ENCODE results near the gene RNF5. TPM values are rescaled to one million over a fixed set of nuclear protein-coding genes. Genes with fewer than 3 reads are reported as not detected.
"Not testable (repeated sequence)": the region's sequence is repeated elsewhere in the genome, so short reads cannot be mapped to it uniquely, and the experiment has no call there.

The RNF5 gene
- total and polyA plus RNA-seq, 7 donors = 52.0 to 122 (median 91.1) TPM

DNA sequence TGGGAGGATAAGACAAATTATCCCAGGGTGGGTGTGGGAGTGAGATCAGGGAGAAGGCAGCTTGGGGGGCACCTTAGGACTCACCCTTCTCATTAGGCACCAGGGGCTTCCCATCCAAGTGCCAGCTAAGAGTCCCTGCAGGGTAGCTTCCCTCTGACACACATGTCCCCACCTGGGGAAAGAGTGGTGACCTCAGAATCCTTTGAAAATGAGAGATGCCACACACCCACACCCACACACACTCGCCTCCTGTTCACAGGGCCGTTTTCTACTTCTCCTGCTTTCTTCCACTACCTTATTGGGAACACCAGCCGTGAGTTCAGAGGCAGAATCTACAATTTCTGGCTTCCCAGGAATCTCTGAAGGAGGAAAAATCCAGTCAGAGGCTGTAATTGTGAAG lies 4.8 kb downstream of the RNF5 start:
- no peak for ATAC-seq
- peaks cover 26% of the 10 kb centered on the region for H3K4me1 ChIP-seq
- intact Hi-C loops (cut with DNase I) = no loop called here
- no peaks in the 10 kb centered on the region for H3K9me3 ChIP-seq
- H3K27ac ChIP-seq = peak overlapping the region; percentile 55
- H3K27me3 ChIP-seq (ENCODE audit: insufficient read depth in 3 of 3, low read length in 2 of 3) = no peaks in the 10 kb centered on the region
- H3K4me3 ChIP-seq = no peak overlapping the region
- WGBS, 3 donors = 77 to 79% (median 78%) methylated on average over 3 of the region's 3 CpGs
- no peak for TF ChIP-seq CTCF (IDR thresholded peaks at IDR 0.05)
- DNase-seq = no peak
- peaks cover 0 to 59% of the 10 kb centered on the region in 2 donors for H3K36me3 ChIP-seq (ENCODE audit: insufficient read depth in 1 of 2, low read depth in 1 of 2)

GRCh38 chr6:32183483-32184083 lies 5.4 kb downstream of the RNF5 start:
- Histone ChIP-seq H3K9me3 (no peaks in the 10 kb centered on the region), H3K4me3 (no peak overlapping the region), H3K27me3 (ENCODE audit: insufficient read depth in 3 of 3, low read length in 2 of 3) (no peaks in the 10 kb centered on the region), H3K4me1 (peaks cover 29% of the 10 kb centered on the region), H3K27ac (peak overlapping the region; percentile 55), H3K36me3 (ENCODE audit: insufficient read depth in 1 of 2, low read depth in 1 of 2) (peaks cover 0 to 59% of the 10 kb centered on the region in 2 donors)
- ATAC-seq (no peak), DNase-seq (no peak)
- intact Hi-C loops (cut with DNase I) = no loop called here
- no peak for TF ChIP-seq CTCF (IDR thresholded peaks at IDR 0.05)
- 64 to 70% (median 67%) methylated on average over 15 of the region's 15 CpGs for WGBS, 3 donors

DNA sequence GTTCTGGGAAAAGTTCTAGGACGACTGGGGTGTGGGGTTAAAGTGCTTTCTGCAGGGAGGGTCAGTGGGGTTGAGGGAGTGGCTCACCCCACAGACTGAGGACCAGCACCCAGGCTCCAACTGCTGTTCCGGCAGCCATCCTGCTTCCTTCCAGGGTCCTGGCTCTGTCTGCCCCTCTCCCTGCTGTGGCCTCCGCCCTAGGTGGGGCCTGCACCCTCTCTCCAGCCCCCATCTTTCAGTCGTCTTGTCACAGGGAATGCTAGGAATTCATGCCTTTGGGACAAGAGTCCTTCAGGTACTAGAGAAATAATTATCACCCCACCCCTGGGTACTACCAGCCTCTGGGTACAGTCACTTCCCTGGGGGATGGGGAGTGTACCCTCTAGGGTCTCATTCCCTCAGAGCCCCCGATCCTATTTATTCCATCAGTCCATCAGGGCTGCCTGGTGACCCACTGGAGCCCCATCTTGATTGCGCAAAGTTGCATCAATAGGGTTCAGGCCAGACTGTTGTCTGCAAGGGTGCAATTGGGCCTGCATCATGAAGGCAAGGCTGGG lies 6.0 kb downstream of the RNF5 start, which contains the start of gene AGER:
TSS of gene AGER (minus strand) at position 170 of the 557 bp plus-strand sequence. CDS start at position 139, 31 bp downstream.
- peak within 1 kb of the TSS; percentile 22 for H3K4me3 ChIP-seq
- H3K27ac ChIP-seq = peak within 1 kb of the TSS; percentile 76
- H3K27me3 ChIP-seq (ENCODE audit: insufficient read depth in 3 of 3, low read length in 2 of 3) = no peaks in the 10 kb centered on the region
- H3K9me3 ChIP-seq = no peaks in the 10 kb centered on the region
- TF ChIP-seq CTCF (IDR thresholded peaks at IDR 0.05) = no peak
- DNase-seq (no peak), ATAC-seq (no peak)
- peaks cover 26% of the 10 kb centered on the region for H3K4me1 ChIP-seq
- H3K36me3 ChIP-seq (ENCODE audit: insufficient read depth in 1 of 2, low read depth in 1 of 2) = peaks cover 0 to 59% of the 10 kb centered on the region in 2 donors
- 64 to 74% (median 68%) methylated on average over 6 of the region's 6 CpGs for WGBS, 3 donors
- intact Hi-C loops (cut with DNase I) = no loop called here

DNA sequence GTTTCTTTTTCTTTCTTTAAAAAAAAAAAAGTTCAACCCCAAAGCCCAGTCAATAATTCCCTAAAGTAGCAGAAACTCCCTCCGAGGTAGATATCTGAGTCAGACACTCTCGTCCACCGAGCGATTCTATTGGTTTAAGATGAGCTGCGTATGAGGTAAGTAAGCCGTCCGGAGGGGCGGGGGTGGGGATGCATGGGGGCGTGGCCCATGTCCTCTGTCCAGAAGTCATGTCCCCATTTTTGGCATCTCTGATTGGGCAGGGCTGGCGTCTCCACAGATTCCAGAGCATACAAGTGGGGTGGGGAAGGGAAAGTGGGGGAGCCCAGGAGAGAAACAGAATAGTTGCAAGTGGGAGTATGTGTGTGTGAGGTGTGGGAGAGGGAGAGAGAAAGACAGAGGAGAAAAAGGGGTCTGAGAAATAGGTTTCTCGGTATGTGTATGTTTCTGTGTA lies 7.5 kb downstream of the RNF5 start:
- H3K36me3 ChIP-seq (ENCODE audit: insufficient read depth in 1 of 2, low read depth in 1 of 2) = peaks cover 0 to 46% of the 10 kb centered on the region in 2 donors
- peak overlapping the region; percentile 76 for H3K27ac ChIP-seq
- H3K9me3 ChIP-seq; intact Hi-C loops (cut with DNase I); H3K27me3 ChIP-seq (ENCODE audit: insufficient read depth in 3 of 3, low read length in 2 of 3): not testable (repeated sequence)
- DNase-seq (peak; percentile 88 to 92), ATAC-seq (peak; percentile 74 to 85 (median 80))
- peak overlapping the region; percentile 7 for H3K4me3 ChIP-seq
- 6 to 15% (median 11%) methylated on average over 11 of the region's 11 CpGs for WGBS, 3 donors
- peaks cover 22% of the 10 kb centered on the region for H3K4me1 ChIP-seq

DNA sequence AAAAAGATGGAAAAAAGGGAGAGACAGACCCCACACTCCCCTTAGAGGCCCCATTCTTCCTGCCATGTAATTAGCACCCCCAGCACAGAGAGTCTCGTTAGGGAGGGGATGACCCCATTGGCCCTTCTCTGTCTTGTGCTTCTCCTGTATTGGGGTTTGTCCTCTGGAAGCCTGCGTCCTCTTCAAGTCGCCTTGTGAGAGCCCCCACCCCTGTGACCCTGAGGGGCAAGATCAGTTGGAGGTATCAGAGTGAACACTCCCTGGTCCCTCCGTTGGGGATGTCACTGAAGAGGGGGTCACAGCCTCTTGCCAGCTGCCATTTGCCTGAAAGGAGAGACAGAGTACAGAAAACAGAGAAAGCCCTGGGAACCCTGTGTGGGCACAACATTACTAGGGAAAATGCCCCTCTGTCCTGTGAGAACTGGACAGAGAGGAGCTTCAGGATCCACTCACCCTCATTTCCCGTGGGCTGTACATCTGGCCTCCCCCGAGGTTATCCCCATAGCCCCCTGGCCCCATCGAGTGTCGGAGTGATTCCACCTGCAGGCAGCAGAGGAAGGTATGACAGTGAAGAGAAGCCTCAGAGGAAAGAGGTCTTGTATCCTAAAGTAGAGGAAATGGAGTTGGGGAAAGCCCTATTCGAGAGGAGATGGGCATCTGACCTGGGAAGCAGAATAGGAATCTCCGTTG lies 8.1 kb downstream of the RNF5 start:
- ATAC-seq; DNase-seq; intact Hi-C loops (cut with DNase I); H3K9me3 ChIP-seq; H3K27me3 ChIP-seq (ENCODE audit: insufficient read depth in 3 of 3, low read length in 2 of 3): not testable (repeated sequence)
- Histone ChIP-seq H3K4me1 (peaks cover 25% of the 10 kb centered on the region), H3K27ac (peak overlapping the region; percentile 76), H3K4me3 (peak overlapping the region; percentile 7), H3K36me3 (ENCODE audit: insufficient read depth in 1 of 2, low read depth in 1 of 2) (peaks cover 0 to 40% of the 10 kb centered on the region in 2 donors)
- WGBS, 3 donors = 54 to 66% (median 60%) methylated on average over 10 of the region's 10 CpGs
